Activated CD4-positive, alpha-beta T cell treated with anti-CD3 and anti-CD28 coated beads for 36 hours (primary cell): Measurements from ENCODE around the gene GOLGA6L7. TPM values are rescaled to one million over a fixed set of nuclear protein-coding genes. Genes with fewer than 3 reads are reported as not detected.
"Not testable (repeated sequence)": the region's sequence is repeated elsewhere in the genome, so short reads cannot be mapped to it uniquely, and the experiment has no call there.

ENCODE experiments used
- ATAC-seq: fragments of 200-7000 bp; cut with Tn5 transposase; one replicate; pipeline ENCODE4 v1.10.0; 2021; ENCODE audit warnings: mild to moderate bottlenecking, moderate library complexity
- CTCF ChIA-PET: fragments of 350-600 bp; sonication (Branson Sonifier 250); formaldehyde crosslinking; loops from one replicate; lab custom pipeline; 2021; ENCODE audit warnings: antibody characterized with exemption; lab: Charles Lee
- POLR2A ChIA-PET: fragments of 350-600 bp; sonication (Branson Sonifier 250); formaldehyde crosslinking; loops from one replicate; lab custom pipeline; 2021; ENCODE audit warnings: antibody characterized with exemption, inconsistent platforms; lab: Charles Lee
- DNase-seq: peaks from one replicate; pipeline ENCODE4 v3.0.0-alpha.2; 2020
- H3K27ac Mint-ChIP-seq: one replicate; pipeline ENCODE4 v1.8.0; 2021; ENCODE audit warnings: mixed read lengths
- H3K27me3 Mint-ChIP-seq: one replicate; pipeline ENCODE4 v1.8.0; 2021; ENCODE audit warnings: mixed read lengths
- H3K36me3 Mint-ChIP-seq: one replicate; pipeline ENCODE4 v1.8.0; 2021; ENCODE audit warnings: low read depth, mixed read lengths
- H3K4me1 Mint-ChIP-seq: one replicate; pipeline ENCODE4 v1.8.0; 2021; ENCODE audit warnings: mixed read lengths
- H3K4me3 Mint-ChIP-seq: one replicate; pipeline ENCODE4 v1.8.0; 2021; ENCODE audit warnings: mild to moderate bottlenecking, moderate library complexity, mixed read lengths
- H3K9me3 Mint-ChIP-seq: one replicate; pipeline ENCODE4 v1.8.0; 2021; ENCODE audit warnings: low read depth, mixed read lengths
- intact Hi-C, 2 experiments: fragments of 100-400 bp; cut with DNase I in 1 of 2; cut with micrococcal nuclease in 1 of 2; formaldehyde crosslinking; loops; one replicate each; pipeline versions ENCODE4 v1.14.2 to v1.15.1; 2022 to 2024; cut with DNase I, micrococcal nuclease
- total RNA-seq, 2 experiments: library from RNA; stranded (reverse); gene quantifications; one replicate each; pipeline ENCODE4 v1.2.3, GENCODE V29; 2021

The GOLGA6L7 gene
- total RNA-seq, 2 experiments from 2014 or later, result not detected

- H3K4me3 Mint-ChIP-seq, H3K4me1 Mint-ChIP-seq, DNase-seq, ATAC-seq, intact Hi-C loops, H3K9me3 Mint-ChIP-seq, CTCF ChIA-PET, H3K27ac Mint-ChIP-seq, H3K36me3 Mint-ChIP-seq, POLR2A ChIA-PET: not testable (repeated sequence)
- peaks cover 15% of the 10 kb centered on the region for H3K27me3 Mint-ChIP-seq
Observed at GRCh38 chr15:28808136-28808535, 40.3 kb downstream of the GOLGA6L7 start.

- H3K36me3 Mint-ChIP-seq, POLR2A ChIA-PET, ATAC-seq, DNase-seq, H3K27ac Mint-ChIP-seq, intact Hi-C loops, H3K9me3 Mint-ChIP-seq, H3K4me3 Mint-ChIP-seq, CTCF ChIA-PET, H3K4me1 Mint-ChIP-seq: not testable (repeated sequence)
- H3K27me3 Mint-ChIP-seq, result peaks cover 11% of the 10 kb centered on the region
Observed at GRCh38 chr15:28800366-28800765, 48.1 kb downstream of the GOLGA6L7 start.

- H3K27ac Mint-ChIP-seq, ATAC-seq, POLR2A ChIA-PET, H3K36me3 Mint-ChIP-seq, CTCF ChIA-PET, DNase-seq, H3K9me3 Mint-ChIP-seq, H3K4me1 Mint-ChIP-seq, intact Hi-C loops, H3K4me3 Mint-ChIP-seq: not testable (repeated sequence)
- H3K27me3 Mint-ChIP-seq, result peaks cover 12% of the 10 kb centered on the region
Observed at GRCh38 chr15:28798234-28798633, 50.2 kb downstream of the GOLGA6L7 start.

- POLR2A ChIA-PET, H3K27ac Mint-ChIP-seq, DNase-seq, ATAC-seq, CTCF ChIA-PET, H3K9me3 Mint-ChIP-seq, H3K4me3 Mint-ChIP-seq, H3K36me3 Mint-ChIP-seq, intact Hi-C loops, H3K4me1 Mint-ChIP-seq: not testable (repeated sequence)
- peaks cover 17% of the 10 kb centered on the region for H3K27me3 Mint-ChIP-seq
Observed at GRCh38 chr15:28794231-28794630, 54.2 kb downstream of the GOLGA6L7 start.

Other genes starting within 250 kb of the GOLGA6L7 start
- under 1 TPM; 0.35 to 0.75 TPM for gene GOLGA8M, start 136.2 kb downstream of the GOLGA6L7 start, total RNA-seq
- 10 to 100 TPM; 12.8 to 17.5 TPM for gene APBA2, start 37.3 kb upstream of the GOLGA6L7 start, total RNA-seq